PC-3 (cell line): ENCODE measurements around the gene NBPF3. TPM values are rescaled to one million over a fixed set of nuclear protein-coding genes. Genes with fewer than 3 reads are reported as not detected.
"Not testable (repeated sequence)": the region's sequence is repeated elsewhere in the genome, so short reads cannot be mapped to it uniquely, and the experiment has no call there.

ENCODE experiments used
- ATAC-seq: fragments of 200-7000 bp; cut with Tn5 transposase; 2 replicates; pipeline ENCODE4 v1.9.1; 2020; ENCODE audit warnings: mild to moderate bottlenecking, moderate library complexity
- BruUV-seq: library from RNA; stranded (reverse); fragments of 400-500 nt; replicated peaks from 2 replicates; lab custom pipeline; 2021; lab: Mats Ljungman, UMichigan
- CTCF ChIA-PET: fragments of 300-600 bp; sonication (Branson Sonifier 250); formaldehyde crosslinking; loops from one replicate; lab custom pipeline; 2022; ENCODE audit warnings: antibody characterized with exemption; lab: Charles Lee
- POLR2A ChIA-PET: fragments of 300-600 bp; sonication (Branson Sonifier 250); formaldehyde crosslinking; loops from one replicate; lab custom pipeline; 2022; ENCODE audit warnings: antibody characterized with exemption; ENCODE audit not compliant: unreplicated experiment; lab: Charles Lee
- DNase-seq: peaks from one replicate; pipeline ENCODE4 v3.0.0-alpha.2; 2015
- H2AFZ ChIP-seq: fragments of 300-600 bp; sonication (generic); 2 replicates; pipeline ENCODE4 v1.6.0; 2016; ENCODE audit warnings: antibody characterized with exemption, low read length
- H3F3A ChIP-seq: fragments of 300-600 bp; sonication (generic); one replicate; pipeline ENCODE4 v1.6.0; 2017; ENCODE audit warnings: antibody characterized with exemption, low read length, control low read depth, mild to moderate bottlenecking; ENCODE audit not compliant: unreplicated experiment
- H3K27ac ChIP-seq: fragments of 300-600 bp; sonication (generic); 2 replicates; pipeline ENCODE4 v1.5.1; 2016; ENCODE audit warnings: mild to moderate bottlenecking, low read length
- H3K27me3 ChIP-seq: fragments of 300-600 bp; sonication (generic); 2 replicates; pipeline ENCODE4 v1.6.1; 2016; ENCODE audit warnings: low read length, mixed read lengths
- H3K36me3 ChIP-seq: fragments of 300-600 bp; sonication (generic); 2 replicates; pipeline ENCODE4 v1.6.1; 2016; ENCODE audit warnings: low read depth, mixed run types, low read length, mixed read lengths
- H3K4me1 ChIP-seq: fragments of 300-600 bp; sonication (generic); 2 replicates; pipeline ENCODE4 v1.5.1; 2016; ENCODE audit warnings: low read length; ENCODE audit not compliant: insufficient read depth
- H3K4me2 ChIP-seq: fragments of 300-600 bp; sonication (generic); 2 replicates; pipeline ENCODE4 v1.6.0; 2016; ENCODE audit warnings: low read length
- H3K4me3 ChIP-seq: fragments of 300-600 bp; sonication (generic); 2 replicates; pipeline ENCODE4 v1.5.1; 2016; ENCODE audit warnings: mild to moderate bottlenecking, low read length, mixed read lengths
- H3K79me2 ChIP-seq: fragments of 300-600 bp; sonication (generic); 2 replicates; pipeline ENCODE4 v1.6.1; 2017; ENCODE audit warnings: low read length, mixed read lengths
- H3K9ac ChIP-seq: fragments of 300-600 bp; sonication (generic); 2 replicates; pipeline ENCODE4 v1.6.0; 2016; ENCODE audit warnings: mild to moderate bottlenecking, low read length
- H3K9me2 ChIP-seq: fragments of 300-600 bp; sonication (generic); replicated peaks from 2 replicates; pipeline ENCODE4 v1.6.1; 2016; ENCODE audit warnings: mixed run types, low read length, mixed read lengths
- H3K9me3 ChIP-seq: fragments of 300-600 bp; sonication (generic); 2 replicates; pipeline ENCODE4 v1.6.1; 2016; ENCODE audit warnings: low read length, mixed read lengths
- H4K20me1 ChIP-seq: fragments of 300-600 bp; sonication (generic); 2 replicates; pipeline ENCODE4 v1.6.1; 2016; ENCODE audit warnings: low read length, mixed read lengths
- CTCF ChIP-seq: fragments of 300-600 bp; sonication (generic); conservative IDR thresholded peaks from 2 replicates; pipeline ENCODE4 v1.5.1; 2017; ENCODE audit warnings: antibody characterized with exemption, low read depth, mild to moderate bottlenecking, low read length
- EZH2 ChIP-seq: fragments of 300-600 bp; sonication (generic); IDR thresholded peaks from one replicate; pipeline ENCODE4 v1.6.1; 2017; ENCODE audit warnings: antibody characterized with exemption, mild to moderate bottlenecking, low read length; ENCODE audit not compliant: unreplicated experiment
- EZH2phosphoT487 ChIP-seq: fragments of 300-600 bp; sonication (generic); IDR thresholded peaks from 2 replicates; pipeline ENCODE4 v1.6.1; 2018; ENCODE audit warnings: mild to moderate bottlenecking, antibody characterized with exemption, low read length, borderline replicate concordance
- intact Hi-C: fragments of 100-400 bp; cut with micrococcal nuclease; formaldehyde crosslinking; loops from 2 replicates; pipeline ENCODE4 v1.9.0; 2023
- total RNA-seq: library from RNA; depleted of rRNA; stranded (reverse); fragments of >200 nt; gene quantifications from 2 replicates; pipeline ENCODE4 v1.2.3, GENCODE V29; 2014

NBPF3 gene
- total RNA-seq, 1 experiment from 2014 or later = 26.0 TPM

DNA sequence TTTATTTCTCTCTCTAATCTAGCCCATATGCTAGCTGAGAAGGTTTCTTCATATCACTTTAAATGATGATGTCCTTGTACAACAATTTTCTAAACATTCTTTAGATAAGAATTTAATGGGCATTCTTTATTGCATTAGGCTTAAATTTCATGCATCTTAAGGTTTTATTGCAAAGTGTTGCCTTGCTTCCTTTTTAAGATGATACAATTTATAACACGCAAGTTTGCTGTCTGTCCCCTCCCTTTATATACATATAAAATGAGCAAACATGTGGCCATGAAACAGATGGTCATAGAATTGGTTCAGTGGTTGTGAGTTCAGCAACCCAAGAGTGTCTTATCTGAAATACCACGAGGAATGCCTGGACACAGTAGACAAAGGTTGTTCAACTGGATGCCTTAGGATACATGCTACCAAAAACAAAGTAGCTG, 12.1 kb downstream of the NBPF3 start:
- DNase-seq (peak; percentile 34), ATAC-seq (no peak)
- POLR2A ChIA-PET = no interaction called here
- Histone ChIP-seq H3F3A (no peaks in the 10 kb centered on the region), H3K36me3 (peaks cover 8% of the 10 kb centered on the region), H3K9ac (no peak overlapping the region), H3K27me3 (no peaks in the 10 kb centered on the region), H3K9me3 (no peaks in the 10 kb centered on the region), H3K4me2 (no peak overlapping the region), H3K9me2 (no peaks in the 10 kb centered on the region), H2AFZ (no peak overlapping the region), H3K4me3 (no peak overlapping the region), H4K20me1 (peaks cover 3% of the 10 kb centered on the region; the same call in 1 of the 2 replicates), H3K79me2 (peaks cover 20% of the 10 kb centered on the region; the same call in 1 of the 2 replicates), H3K4me1 (peaks cover 45% of the 10 kb centered on the region), H3K27ac (peak overlapping the region; percentile 37)
- no TSS peak for BruUV-seq
- no peak for TF ChIP-seq CTCF
- TF ChIP-seq EZH2 = no peak
- no peak for TF ChIP-seq EZH2phosphoT487
- intact Hi-C loops = no loop called here
- CTCF ChIA-PET = no interaction called here

GRCh38 chr1:21453964-21454614, 14.2 kb downstream of the NBPF3 start:
- H3K9ac ChIP-seq, H3K9me3 ChIP-seq, POLR2A ChIA-PET, BruUV-seq, H3F3A ChIP-seq, CTCF ChIA-PET, H4K20me1 ChIP-seq, H2AFZ ChIP-seq, intact Hi-C loops, H3K9me2 ChIP-seq, H3K79me2 ChIP-seq, H3K36me3 ChIP-seq, H3K27me3 ChIP-seq: not testable (repeated sequence)
- Histone ChIP-seq H3K4me2 (peak overlapping the region; percentile 68), H3K4me3 (peak overlapping the region; percentile 27; the same call in 1 of the 2 replicates), H3K27ac (peak overlapping the region; percentile 71), H3K4me1 (peaks cover 45% of the 10 kb centered on the region)
- DNase-seq = peak; percentile 92
- ATAC-seq = peak; percentile 100

- H4K20me1 ChIP-seq, POLR2A ChIA-PET, DNase-seq, H3K27ac ChIP-seq, H3K9ac ChIP-seq, H3K9me3 ChIP-seq, H3K4me2 ChIP-seq, H3F3A ChIP-seq, H3K27me3 ChIP-seq, H3K36me3 ChIP-seq, H3K9me2 ChIP-seq, intact Hi-C loops, H3K79me2 ChIP-seq, H2AFZ ChIP-seq, H3K4me3 ChIP-seq, BruUV-seq, CTCF ChIA-PET, ATAC-seq: not testable (repeated sequence)
- H3K4me1 ChIP-seq = peaks cover 45% of the 10 kb centered on the region
Measured at GRCh38 chr1:21454904-21455303, 15.0 kb downstream of the NBPF3 start.
